ENCODE data around the gene ZNF77.
A peak's percentile ranks its signal among the peaks of the same experiment; 100 is the strongest.
"Not testable (repeated sequence)": the region's sequence is repeated elsewhere in the genome, so short reads cannot be mapped to it uniquely, and the experiment has no call there.

Gene ZNF77

GRCh38 chr19:2917275-2918184 is 27.2 kb downstream of the ZNF77 start:
- DNase-seq (ENCODE audit: low read depth in 1 of 2, low spot score in 1 of 2), result no peak

GRCh38 chr19:2912306-2912705 is 32.5 kb downstream of the ZNF77 start:
- DNase-seq (ENCODE audit: low read depth in 1 of 2, low spot score in 1 of 2), result peak in 1 of 2 donors; percentile 8

- no peak for DNase-seq (ENCODE audit: low read depth in 1 of 2, low spot score in 1 of 2)
Measured at GRCh38 chr19:2906631-2907195, 38.1 kb downstream of the ZNF77 start.

- no peak for DNase-seq (ENCODE audit: low read depth in 1 of 2, low spot score in 1 of 2)
Measured at GRCh38 chr19:2905918-2906519, 38.8 kb downstream of the ZNF77 start.

- not testable (repeated sequence) for DNase-seq (ENCODE audit: low read depth in 1 of 2, low spot score in 1 of 2)
Measured at GRCh38 chr19:2903326-2903725, 41.4 kb downstream of the ZNF77 start.

GRCh38 chr19:2902590-2903218 is 42.1 kb downstream of the ZNF77 start:
- DNase-seq (ENCODE audit: low read depth in 1 of 2, low spot score in 1 of 2), result no peak

- DNase-seq (ENCODE audit: low read depth in 1 of 2, low spot score in 1 of 2), result peak; percentile 90 to 97
Measured at GRCh38 chr19:2900296-2901252, 44.2 kb downstream of the ZNF77 start, which contains the start of gene ZNF57. Gene ZNF57 (plus strand): TSS chr19:2900928. CDS start chr19:2901046, 118 bp downstream.

- no peak for DNase-seq (ENCODE audit: low read depth in 1 of 2, low spot score in 1 of 2)
Measured at GRCh38 chr19:2896694-2897093, 48.1 kb downstream of the ZNF77 start.

GRCh38 chr19:2890531-2890930 is 54.2 kb downstream of the ZNF77 start:
- DNase-seq (ENCODE audit: low read depth in 1 of 2, low spot score in 1 of 2), result not testable (repeated sequence)

- peak in 1 of 2 donors; percentile 42 for DNase-seq (ENCODE audit: low read depth in 1 of 2, low spot score in 1 of 2)
Measured at GRCh38 chr19:2888731-2889224, 56.0 kb downstream of the ZNF77 start.

GRCh38 chr19:2887391-2887914 is 57.3 kb downstream of the ZNF77 start:
- DNase-seq (ENCODE audit: low read depth in 1 of 2, low spot score in 1 of 2), result peak in 1 of 2 donors; percentile 17

GRCh38 chr19:2885736-2886135 is 59.0 kb downstream of the ZNF77 start:
- DNase-seq (ENCODE audit: low read depth in 1 of 2, low spot score in 1 of 2), result no peak

- DNase-seq (ENCODE audit: low read depth in 1 of 2, low spot score in 1 of 2), result no peak
Measured at GRCh38 chr19:2883686-2884439, 60.9 kb downstream of the ZNF77 start.

All from activated CD4-positive, alpha-beta T cell treated with anti-CD3 and anti-CD28 coated beads, Interleukin-2, amount 50 U/mL, for 24 hours (primary cell).